HG03575 (cell line): ENCODE data around the gene PGRMC2.

Source experiments
- ATAC-seq: cut with Tn5 transposase; IDR thresholded peaks from one replicate; pipeline ENCODE4 v1.9.1; 2021; ENCODE audit not compliant: unreplicated experiment, insufficient number of reproducible peaks, low FRiP score; ENCODE audit errors: extremely low read depth

PGRMC2 gene

GRCh38 chr4:128287141-128287870 lies at the start of gene PGRMC2:
Gene PGRMC2, minus strand, starts transcription at chr4:128287813. Its CDS starts 23 bp downstream, at chr4:128287790.
- ATAC-seq, result peak; percentile 1

GRCh38 chr4:128335541-128335940 lies 47.9 kb upstream of the PGRMC2 start:
- no peak for ATAC-seq

- no peak for ATAC-seq
Observed at GRCh38 chr4:128334256-128334655, 46.6 kb upstream of the PGRMC2 start.

GRCh38 chr4:128333309-128334018 lies 45.9 kb upstream of the PGRMC2 start:
- no peak for ATAC-seq

GRCh38 chr4:128332081-128332480 lies 44.5 kb upstream of the PGRMC2 start:
- no peak for ATAC-seq

GRCh38 chr4:128329638-128330037 lies 42.0 kb upstream of the PGRMC2 start:
- no peak for ATAC-seq

- no peak for ATAC-seq
Observed at GRCh38 chr4:128328106-128328505, 40.5 kb upstream of the PGRMC2 start.

GRCh38 chr4:128323401-128323800 lies 35.8 kb upstream of the PGRMC2 start:
- ATAC-seq, result no peak

GRCh38 chr4:128322986-128323385 lies 35.4 kb upstream of the PGRMC2 start:
- ATAC-seq, result no peak

GRCh38 chr4:128322311-128322710 lies 34.7 kb upstream of the PGRMC2 start:
- ATAC-seq, result no peak

GRCh38 chr4:128320656-128321055 lies 33.0 kb upstream of the PGRMC2 start:
- ATAC-seq, result no peak

GRCh38 chr4:128315756-128316520 lies 28.3 kb upstream of the PGRMC2 start:
- ATAC-seq, result no peak

GRCh38 chr4:128311659-128312403 lies 24.2 kb upstream of the PGRMC2 start:
- no peak for ATAC-seq

GRCh38 chr4:128310266-128310697 lies 22.7 kb upstream of the PGRMC2 start:
- no peak for ATAC-seq

GRCh38 chr4:128309585-128309984 lies 22.0 kb upstream of the PGRMC2 start:
- no peak for ATAC-seq

GRCh38 chr4:128308986-128309385 lies 21.4 kb upstream of the PGRMC2 start:
- no peak for ATAC-seq

GRCh38 chr4:128307123-128307571 lies 19.5 kb upstream of the PGRMC2 start:
- peak; percentile 45 for ATAC-seq

- no peak for ATAC-seq
Observed at GRCh38 chr4:128305942-128306341, 18.3 kb upstream of the PGRMC2 start.

GRCh38 chr4:128303986-128304385 lies 16.4 kb upstream of the PGRMC2 start:
- no peak for ATAC-seq
